GM18499 (cell line): ENCODE results near the gene ZCCHC10.

Source experiments
- ATAC-seq: cut with Tn5 transposase; IDR thresholded peaks from one replicate; pipeline ENCODE4 v1.9.1; 2021; ENCODE audit warnings: moderate number of reproducible peaks; ENCODE audit not compliant: insufficient read depth, unreplicated experiment

Gene ZCCHC10

GRCh38 chr5:133025804-133026663, at the start of gene ZCCHC10:
TSS of gene ZCCHC10 (minus strand) at chr5:133026549. CDS start at chr5:133026537, 12 bp downstream.
- ATAC-seq = peak; percentile 67

- no peak for ATAC-seq
Observed at GRCh38 chr5:133075572-133076536, 49.5 kb upstream of the ZCCHC10 start.

- ATAC-seq = no peak
Observed at GRCh38 chr5:133072021-133072420, 45.7 kb upstream of the ZCCHC10 start.

- no peak for ATAC-seq
Observed at GRCh38 chr5:133066045-133066444, 39.7 kb upstream of the ZCCHC10 start.

GRCh38 chr5:133065471-133065870, 39.1 kb upstream of the ZCCHC10 start:
- ATAC-seq = no peak

GRCh38 chr5:133063965-133064364, 37.6 kb upstream of the ZCCHC10 start:
- no peak for ATAC-seq

GRCh38 chr5:133062276-133062675, 35.9 kb upstream of the ZCCHC10 start:
- ATAC-seq = no peak

- ATAC-seq = no peak
Observed at GRCh38 chr5:133059621-133060020, 33.3 kb upstream of the ZCCHC10 start.

GRCh38 chr5:133056891-133057290, 30.5 kb upstream of the ZCCHC10 start:
- ATAC-seq = no peak

GRCh38 chr5:133054697-133055471, 28.5 kb upstream of the ZCCHC10 start:
- ATAC-seq = no peak

- no peak for ATAC-seq
Observed at GRCh38 chr5:133053448-133053847, 27.1 kb upstream of the ZCCHC10 start.

- peak; percentile 12 for ATAC-seq
Observed at GRCh38 chr5:133052317-133053175, 26.2 kb upstream of the ZCCHC10 start.

GRCh38 chr5:133051542-133052316, 25.4 kb upstream of the ZCCHC10 start, which contains the start of gene HSPA4:
TSS of gene HSPA4 (plus strand) at chr5:133052013. CDS start at chr5:133052251, 238 bp downstream.
- peak; percentile 79 for ATAC-seq

GRCh38 chr5:133051061-133051541, 24.8 kb upstream of the ZCCHC10 start:
- ATAC-seq = no peak

- ATAC-seq = no peak
Observed at GRCh38 chr5:133050521-133050920, 24.2 kb upstream of the ZCCHC10 start.

GRCh38 chr5:133049726-133050048, 23.3 kb upstream of the ZCCHC10 start:
- no peak for ATAC-seq

GRCh38 chr5:133048993-133049725, 22.8 kb upstream of the ZCCHC10 start:
- no peak for ATAC-seq

GRCh38 chr5:133047404-133047803, 21.1 kb upstream of the ZCCHC10 start:
- ATAC-seq = no peak
